Stimulated activated CD8-positive, alpha-beta memory T cell treated with anti-CD3 and anti-CD28 coated beads, Interleukin-4, amount 100 ng/mL, for 48 hours (primary cell): ENCODE measurements around the gene BOD1L1.
"Not testable (repeated sequence)": the region's sequence is repeated elsewhere in the genome, so short reads cannot be mapped to it uniquely, and the experiment has no call there.

Experiments used
- DNase-seq: peaks from one replicate; pipeline ENCODE4 v3.0.0-alpha.2; 2020

The BOD1L1 gene

DNA sequence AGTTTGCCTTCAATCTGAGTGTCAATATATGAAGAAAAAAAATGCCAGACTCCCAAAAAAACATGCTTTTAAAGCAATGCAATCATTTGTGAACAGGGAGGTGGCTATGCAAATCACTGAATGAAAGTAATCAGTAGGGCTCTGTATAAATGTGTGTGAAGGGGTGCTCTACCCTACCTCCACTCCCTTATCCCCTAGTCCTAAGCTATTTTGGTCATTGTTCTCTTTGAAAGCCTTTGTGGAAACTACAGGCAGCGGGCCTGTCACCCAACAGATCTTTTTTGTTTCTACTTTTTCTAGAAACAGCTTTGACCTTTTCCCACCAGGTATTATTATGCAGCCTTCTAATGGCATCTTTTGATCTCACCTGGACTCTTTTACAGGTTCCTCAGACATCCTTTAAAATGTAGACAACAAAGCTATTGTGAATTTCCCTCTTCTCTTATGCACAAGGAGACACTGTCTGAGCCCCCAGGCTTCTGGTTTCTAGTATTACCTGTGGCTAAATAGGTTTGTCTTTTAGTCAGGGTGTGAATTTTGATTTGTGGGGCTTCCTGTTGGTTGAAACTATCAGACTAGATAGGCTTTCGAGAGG, 9.2 kb downstream of the BOD1L1 start:
- DNase-seq: no peak

GRCh38 chr4:13617801-13618200, 9.7 kb downstream of the BOD1L1 start:
- no peak for DNase-seq

GRCh38 chr4:13616597-13616996, 10.9 kb downstream of the BOD1L1 start:
- no peak for DNase-seq

DNA sequence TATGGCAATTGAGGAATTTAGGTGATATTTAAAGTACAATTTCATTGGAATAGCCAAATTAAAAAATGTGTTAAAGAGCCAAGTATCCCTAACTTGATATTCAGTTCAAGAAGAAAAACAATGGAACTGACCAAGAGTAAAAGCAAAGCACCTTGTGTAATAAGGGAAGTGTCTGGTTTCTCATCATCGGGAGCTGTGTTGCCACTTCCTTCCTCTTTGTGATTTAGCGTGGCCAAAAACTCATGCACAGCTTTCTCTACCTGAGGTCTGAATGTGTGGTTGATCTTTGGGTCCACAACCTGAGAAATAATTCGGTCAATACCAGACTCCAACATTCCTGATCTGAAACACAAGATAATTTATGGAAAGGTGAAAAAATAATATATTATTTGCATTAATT, 12.4 kb downstream of the BOD1L1 start:
- no peak for DNase-seq

DNA sequence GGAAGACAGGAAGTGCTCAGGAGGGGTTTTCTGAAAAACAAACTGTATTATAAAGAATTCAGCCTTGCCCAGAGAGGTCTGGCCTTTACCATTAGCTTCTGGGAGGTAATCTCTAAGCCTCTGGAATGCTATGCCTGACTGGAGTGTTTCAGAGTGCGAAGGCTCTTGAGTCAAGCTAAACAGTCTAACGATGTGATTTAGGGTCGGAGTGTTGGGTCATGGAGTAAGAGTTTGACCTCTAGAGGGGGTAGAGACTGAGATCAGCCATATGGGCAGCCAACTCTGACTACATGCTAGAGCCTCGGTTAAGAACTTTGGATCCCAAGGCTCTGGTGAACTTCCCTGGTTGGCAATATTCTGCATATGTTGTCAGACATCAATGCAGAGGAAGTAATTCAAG, 15.0 kb downstream of the BOD1L1 start:
- DNase-seq: no peak

DNA sequence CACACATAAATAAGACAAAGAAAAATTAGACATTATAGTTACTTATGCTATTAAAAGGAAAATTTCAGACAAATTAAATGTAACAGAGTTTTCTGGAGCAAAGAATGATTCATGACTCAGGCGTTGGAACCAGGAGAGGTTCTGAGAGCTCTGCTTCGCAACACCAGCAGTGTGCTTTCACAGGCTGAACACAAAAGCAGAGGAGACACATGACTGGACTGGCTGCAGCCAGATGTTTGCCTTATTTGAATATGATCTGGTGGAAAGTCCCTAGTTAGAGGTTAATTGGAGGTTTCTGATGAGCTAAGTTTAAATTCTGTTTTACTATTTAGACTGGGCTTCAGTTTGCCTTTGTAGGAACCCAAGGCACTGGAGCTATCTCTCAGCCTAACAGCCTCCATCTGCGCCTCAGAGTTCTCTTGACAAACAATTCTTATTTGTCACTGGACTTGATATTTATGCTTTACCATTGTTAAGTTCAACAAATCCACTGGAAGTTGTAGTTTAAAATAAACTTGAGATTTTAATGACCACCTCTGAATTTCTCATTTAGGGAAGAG, 16.2 kb downstream of the BOD1L1 start:
- DNase-seq: no peak

GRCh38 chr4:13605330-13605729, 22.2 kb downstream of the BOD1L1 start:
- DNase-seq: no peak

- no peak for DNase-seq
These were observed 25.7 kb downstream of the BOD1L1 start for GRCh38 chr4:13601848-13602247.

GRCh38 chr4:13601048-13601447, 26.5 kb downstream of the BOD1L1 start:
- DNase-seq: no peak

GRCh38 chr4:13599159-13599558, 28.4 kb downstream of the BOD1L1 start:
- DNase-seq: no peak

DNA sequence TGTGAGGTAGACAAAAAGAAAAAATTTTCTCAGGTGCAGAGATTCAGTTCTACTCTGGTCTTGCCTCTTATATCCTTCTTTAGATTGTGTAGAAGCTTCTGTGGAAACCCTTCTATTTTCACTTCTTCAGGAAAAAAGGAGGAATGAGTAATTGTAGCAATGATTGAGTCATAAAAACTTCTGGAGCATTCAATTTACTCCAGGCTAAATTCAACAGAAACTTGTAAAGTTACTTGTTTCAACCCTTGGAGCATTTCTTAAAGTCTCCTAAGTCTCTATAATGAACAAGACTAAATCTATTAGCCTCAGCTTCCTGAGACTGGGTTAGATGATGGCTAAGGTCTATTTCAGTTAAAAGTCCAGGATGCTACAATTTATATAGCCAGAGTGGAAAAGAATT, 29.9 kb downstream of the BOD1L1 start:
- no peak for DNase-seq

DNA sequence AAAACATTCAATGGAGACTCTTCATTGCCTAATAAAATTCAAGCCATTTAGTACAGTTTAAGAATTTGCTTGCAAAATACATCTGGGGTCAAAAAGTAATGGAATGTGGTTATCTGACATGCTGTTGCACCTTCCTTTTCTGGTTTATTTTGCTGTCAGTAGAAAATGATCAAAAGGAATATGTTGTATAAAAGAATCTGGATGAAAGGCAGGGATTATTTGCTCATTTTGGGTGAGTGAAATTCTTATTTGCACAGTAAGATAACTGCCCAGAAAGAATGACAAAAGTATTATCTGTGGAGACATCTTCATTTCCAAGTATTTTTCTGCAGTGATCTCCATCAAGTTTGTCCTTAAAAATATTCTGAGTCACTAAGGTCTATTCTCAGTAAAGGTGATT, 30.4 kb downstream of the BOD1L1 start:
- DNase-seq: no peak

GRCh38 chr4:13592220-13592619, 35.3 kb downstream of the BOD1L1 start:
- DNase-seq: no peak

GRCh38 chr4:13590766-13591165, 36.8 kb downstream of the BOD1L1 start:
- no peak for DNase-seq

- DNase-seq: no peak
These were observed 38.6 kb downstream of the BOD1L1 start for GRCh38 chr4:13588954-13589353.

GRCh38 chr4:13584481-13584880, 43.0 kb downstream of the BOD1L1 start:
- DNase-seq: no peak

GRCh38 chr4:13580036-13580435, 47.5 kb downstream of the BOD1L1 start:
- DNase-seq: no peak

DNA sequence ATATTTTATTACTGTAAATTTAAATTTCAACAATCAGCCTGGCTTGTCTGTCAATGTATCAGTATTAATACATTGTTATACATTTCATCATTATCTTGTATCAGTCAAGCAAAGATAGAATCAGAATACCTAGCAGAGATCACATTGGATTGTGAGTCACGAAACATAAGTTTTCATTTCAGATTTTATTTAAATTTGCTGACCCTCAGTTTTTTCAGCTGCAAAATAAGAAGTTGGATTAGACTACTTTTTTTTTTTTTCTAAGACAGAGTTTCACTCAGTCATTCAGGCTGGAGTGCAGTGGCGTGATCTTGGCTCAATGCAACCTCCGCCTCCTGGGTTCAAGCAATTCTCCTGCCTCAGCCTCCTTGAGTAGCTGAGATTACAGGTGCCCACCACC, 49.9 kb downstream of the BOD1L1 start:
- no peak for DNase-seq

DNA sequence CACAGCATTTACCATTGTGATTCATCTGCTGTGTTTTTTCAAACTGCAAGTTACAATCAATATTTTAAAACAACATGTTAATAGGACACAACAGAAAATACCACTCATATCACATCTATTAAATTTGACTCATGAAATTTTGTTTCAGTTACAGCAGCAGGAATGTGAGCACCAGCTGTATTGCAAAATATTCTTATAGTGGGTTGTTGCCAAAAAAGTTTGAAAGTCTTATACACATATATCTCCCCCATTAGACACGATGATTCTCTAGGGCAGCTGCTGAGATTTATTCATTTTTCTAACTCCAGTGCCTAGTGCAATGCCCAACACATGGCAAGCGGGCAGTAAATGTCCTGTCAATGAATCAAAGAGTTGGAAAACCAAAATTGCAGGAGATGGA, 56.6 kb downstream of the BOD1L1 start:
- DNase-seq: no peak

GRCh38 chr4:13567125-13567524, 60.4 kb downstream of the BOD1L1 start:
- DNase-seq: no peak

GRCh38 chr4:13562876-13563275, 64.6 kb downstream of the BOD1L1 start:
- DNase-seq: no peak

GRCh38 chr4:13561673-13562072, 65.9 kb downstream of the BOD1L1 start:
- no peak for DNase-seq

DNA sequence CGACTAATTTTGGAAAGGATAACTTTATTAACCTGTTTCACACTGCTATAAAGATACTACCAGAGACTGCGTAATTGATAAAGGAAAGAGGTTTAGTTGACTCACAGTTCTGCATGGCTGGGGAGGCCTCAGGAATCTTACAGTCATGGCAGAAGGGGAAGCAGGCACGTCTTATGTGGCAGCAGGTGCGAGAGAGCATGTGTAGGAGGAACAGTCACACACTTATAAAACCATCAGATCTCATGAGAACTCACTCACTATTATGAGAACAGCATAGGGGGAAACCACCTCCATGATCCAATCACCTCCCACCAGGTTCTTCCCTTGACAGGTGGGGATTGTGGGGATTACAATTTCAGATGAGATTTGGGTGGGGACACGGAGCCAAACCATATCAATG, 67.4 kb downstream of the BOD1L1 start:
- DNase-seq: not testable (repeated sequence)

GRCh38 chr4:13559413-13559812, 68.1 kb downstream of the BOD1L1 start:
- DNase-seq: no peak

DNA sequence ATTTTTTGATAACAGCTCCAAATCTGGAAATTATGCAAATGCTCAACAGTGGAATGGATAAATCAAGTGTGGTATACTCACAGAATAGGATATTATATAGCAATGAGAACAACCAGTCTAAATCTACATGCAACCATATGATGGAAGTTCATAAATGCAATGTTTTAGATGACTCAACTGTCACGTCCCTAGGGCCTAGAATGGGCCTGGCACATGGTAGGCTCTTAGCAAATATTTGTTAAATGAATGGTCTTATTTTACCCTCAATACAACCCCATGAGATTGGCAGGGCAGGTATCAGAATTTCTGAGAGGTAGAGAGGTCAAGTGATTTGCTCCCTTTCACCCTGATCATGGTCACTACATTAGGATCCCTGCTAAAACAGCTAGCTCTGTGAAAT, 68.6 kb downstream of the BOD1L1 start:
- no peak for DNase-seq
